ENCODE data around the gene TYROBP. TPM values are rescaled to one million over a fixed set of nuclear protein-coding genes. Genes with fewer than 3 reads are reported as not detected.

Gene TYROBP
- total and polyA plus RNA-seq, 4 donors = 17.0 to 1,276 (median 417) TPM

DNA sequence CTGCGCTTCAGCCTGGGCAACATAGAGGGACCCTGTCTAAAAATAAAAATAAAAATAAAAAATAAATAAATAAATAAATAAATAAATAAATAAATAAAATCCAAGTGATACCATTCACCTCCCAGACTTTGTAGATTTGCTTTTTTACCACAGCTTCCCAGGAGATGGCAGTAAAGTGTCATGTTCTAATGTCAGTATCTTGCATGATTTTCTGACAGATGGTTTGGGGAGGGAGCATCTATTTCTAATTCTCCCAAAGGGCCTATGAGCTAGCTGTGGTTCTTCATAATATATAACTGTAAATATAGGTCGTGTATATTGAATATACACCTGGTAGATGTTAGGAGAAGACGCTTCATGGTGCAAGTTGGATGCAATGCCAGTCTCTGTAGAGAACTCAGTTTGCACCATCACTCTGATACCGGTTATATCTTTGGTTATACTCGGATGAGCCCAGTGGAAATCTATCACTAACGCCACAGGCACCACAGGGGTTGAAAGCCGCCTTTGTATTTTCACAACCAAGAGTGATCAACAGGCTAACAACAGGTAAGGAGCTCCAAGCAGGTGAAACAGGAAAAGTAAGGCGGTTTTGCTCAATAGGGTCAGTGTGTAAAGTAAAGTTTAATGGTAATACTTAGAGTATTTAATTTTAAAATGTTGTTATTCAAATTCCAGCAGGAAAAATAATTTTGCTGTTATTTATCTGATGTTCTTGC lies 25.8 kb downstream of the TYROBP start:
- Histone ChIP-seq H3K4me3 (no peak overlapping the region), H3K4me1 (ENCODE audit: control insufficient read depth in 5 of 5, insufficient read depth in 5 of 5, low read length in 5 of 5) (no peaks in the 10 kb centered on the region), H3K9me3 (ENCODE audit: control insufficient read depth in 4 of 4, insufficient read depth in 3 of 4, low read length in 3 of 4) (no peaks in the 10 kb centered on the region), H3K9ac (ENCODE audit: insufficient read depth in 1 of 2, low read length in 2 of 2) (no peak overlapping the region), H3K27me3 (ENCODE audit: control insufficient read depth in 3 of 3, insufficient read depth in 3 of 3, low read length in 2 of 3) (no peaks in the 10 kb centered on the region), H3K36me3 (ENCODE audit: control insufficient read depth in 4 of 4, insufficient read depth in 4 of 4, low read length in 4 of 4) (peaks cover 0 to 3% (median 0%) of the 10 kb centered on the region in 4 donors), H3K27ac (ENCODE audit: low read depth in 1 of 2, low read length in 1 of 2) (no peak overlapping the region)
- 29 to 35% methylated on average over 8 of the region's 8 CpGs for WGBS, 2 donors
- TF ChIP-seq, protein P1, sequence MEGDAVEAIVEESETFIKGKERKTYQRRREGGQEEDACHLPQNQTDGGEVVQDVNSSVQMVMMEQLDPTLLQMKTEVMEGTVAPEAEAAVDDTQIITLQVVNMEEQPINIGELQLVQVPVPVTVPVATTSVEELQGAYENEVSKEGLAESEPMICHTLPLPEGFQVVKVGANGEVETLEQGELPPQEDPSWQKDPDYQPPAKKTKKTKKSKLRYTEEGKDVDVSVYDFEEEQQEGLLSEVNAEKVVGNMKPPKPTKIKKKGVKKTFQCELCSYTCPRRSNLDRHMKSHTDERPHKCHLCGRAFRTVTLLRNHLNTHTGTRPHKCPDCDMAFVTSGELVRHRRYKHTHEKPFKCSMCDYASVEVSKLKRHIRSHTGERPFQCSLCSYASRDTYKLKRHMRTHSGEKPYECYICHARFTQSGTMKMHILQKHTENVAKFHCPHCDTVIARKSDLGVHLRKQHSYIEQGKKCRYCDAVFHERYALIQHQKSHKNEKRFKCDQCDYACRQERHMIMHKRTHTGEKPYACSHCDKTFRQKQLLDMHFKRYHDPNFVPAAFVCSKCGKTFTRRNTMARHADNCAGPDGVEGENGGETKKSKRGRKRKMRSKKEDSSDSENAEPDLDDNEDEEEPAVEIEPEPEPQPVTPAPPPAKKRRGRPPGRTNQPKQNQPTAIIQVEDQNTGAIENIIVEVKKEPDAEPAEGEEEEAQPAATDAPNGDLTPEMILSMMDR (IDR thresholded peaks at IDR 0.05; ENCODE audit: control extremely low read depth, extremely low read depth) = peak; percentile 59
- DNase-seq = peak; percentile 46 to 90 (median 84)
- peak; percentile 65 for ATAC-seq (ENCODE audit: insufficient read depth, low FRiP score)

DNA sequence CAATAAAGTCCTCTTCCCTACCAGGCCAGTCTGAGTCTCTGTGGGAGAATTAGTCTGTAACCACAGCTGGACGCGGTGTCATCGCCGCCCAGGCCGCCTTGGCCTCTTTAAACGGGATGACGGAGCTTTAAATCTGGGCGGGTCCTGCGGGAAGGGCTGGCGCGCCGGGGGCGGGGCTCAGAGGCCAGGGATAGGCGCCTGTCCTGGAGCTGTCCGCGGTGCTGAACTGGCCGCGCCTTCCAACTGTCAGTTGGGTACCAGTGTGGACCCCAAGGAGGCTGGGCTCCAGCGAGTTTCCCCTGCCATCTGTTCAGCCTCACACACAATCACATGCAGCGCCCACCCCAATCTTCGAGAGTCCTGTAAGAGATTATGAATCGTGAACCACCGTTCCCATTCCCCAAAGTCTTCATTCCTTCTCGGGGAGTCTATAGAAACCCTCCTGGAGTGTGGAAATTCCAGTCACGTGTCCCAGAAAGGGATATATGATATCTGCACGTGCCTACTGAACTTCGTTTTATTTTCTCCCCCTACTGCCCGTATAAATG lies 28.3 kb downstream of the TYROBP start:
- no peaks in the 10 kb centered on the region for H3K9me3 ChIP-seq (ENCODE audit: control insufficient read depth in 4 of 4, insufficient read depth in 3 of 4, low read length in 3 of 4)
- no peaks in the 10 kb centered on the region for H3K27me3 ChIP-seq (ENCODE audit: control insufficient read depth in 3 of 3, insufficient read depth in 3 of 3, low read length in 2 of 3)
- peak; percentile 95 for ATAC-seq (ENCODE audit: insufficient read depth, low FRiP score)
- WGBS, 2 donors = 3 to 4% methylated on average over 28 of the region's 28 CpGs
- no peaks in the 10 kb centered on the region for H3K36me3 ChIP-seq (ENCODE audit: control insufficient read depth in 4 of 4, insufficient read depth in 4 of 4, low read length in 4 of 4)
- TF ChIP-seq, protein P1 (IDR thresholded peaks at IDR 0.05; ENCODE audit: control extremely low read depth, extremely low read depth) = no peak
- H3K27ac ChIP-seq (ENCODE audit: low read depth in 1 of 2, low read length in 1 of 2) = no peak overlapping the region
- no peak overlapping the region for H3K9ac ChIP-seq (ENCODE audit: insufficient read depth in 1 of 2, low read length in 2 of 2)
- peak; percentile 90 to 91 (median 90) for DNase-seq
- no peaks in the 10 kb centered on the region for H3K4me1 ChIP-seq (ENCODE audit: control insufficient read depth in 5 of 5, insufficient read depth in 5 of 5, low read length in 5 of 5)
- H3K4me3 ChIP-seq = no peak overlapping the region

DNA sequence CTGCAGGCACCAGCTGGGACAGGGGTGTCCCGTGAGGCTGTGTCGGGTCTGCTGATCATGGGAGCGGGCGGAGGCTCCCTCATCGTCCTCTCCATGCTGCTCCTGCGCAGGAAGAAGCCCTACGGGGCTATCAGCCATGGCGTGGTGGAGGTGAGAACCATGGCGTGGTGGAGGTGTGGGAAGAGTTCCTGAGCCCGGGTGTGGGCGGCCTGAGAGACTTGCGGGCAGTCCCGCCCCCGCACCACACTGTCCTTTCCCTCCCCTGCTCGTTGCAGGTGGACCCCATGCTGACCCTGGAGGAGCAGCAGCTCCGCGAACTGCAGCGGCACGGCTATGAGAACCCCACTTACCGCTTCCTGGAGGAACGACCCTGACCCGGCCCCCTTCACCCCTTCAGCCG lies 29.0 kb downstream of the TYROBP start:
- Histone ChIP-seq H3K4me1 (ENCODE audit: control insufficient read depth in 5 of 5, insufficient read depth in 5 of 5, low read length in 5 of 5) (no peaks in the 10 kb centered on the region), H3K4me3 (no peak overlapping the region), H3K9ac (ENCODE audit: insufficient read depth in 1 of 2, low read length in 2 of 2) (no peak overlapping the region), H3K27me3 (ENCODE audit: control insufficient read depth in 3 of 3, insufficient read depth in 3 of 3, low read length in 2 of 3) (no peaks in the 10 kb centered on the region), H3K9me3 (ENCODE audit: control insufficient read depth in 4 of 4, insufficient read depth in 3 of 4, low read length in 3 of 4) (no peaks in the 10 kb centered on the region), H3K27ac (ENCODE audit: low read depth in 1 of 2, low read length in 1 of 2) (no peak overlapping the region), H3K36me3 (ENCODE audit: control insufficient read depth in 4 of 4, insufficient read depth in 4 of 4, low read length in 4 of 4) (no peaks in the 10 kb centered on the region)
- TF ChIP-seq, protein P1 (IDR thresholded peaks at IDR 0.05; ENCODE audit: control extremely low read depth, extremely low read depth) = no peak
- DNase-seq (no peak), ATAC-seq (ENCODE audit: insufficient read depth, low FRiP score) (no peak)
- WGBS, 2 donors = 50 to 53% methylated on average over 23 of the region's 23 CpGs
